Esophagus squamous epithelium (tissue), 5 donors: ENCODE results near the gene REPIN1. TPM values are rescaled to one million over a fixed set of nuclear protein-coding genes. Genes with fewer than 3 reads are reported as not detected.
A peak's percentile ranks its signal among the peaks of the same experiment; 100 is the strongest.

Experiments
- DNase-seq: peaks from one replicate; lab custom pipeline; 2025; lab: John Stamatoyannopoulos, UW
- H3K27ac ChIP-seq, 4 donors: fragments of 200-600 bp; sonication (generic); one replicate each; pipeline ENCODE4 v1.5.1; 2016 to 2019; ENCODE audit warnings: mild to moderate bottlenecking in 1 of 4
- H3K27me3 ChIP-seq, 4 donors: fragments of 200-600 bp; sonication (generic); 1 replicate in 3 of 4; 2 replicates in 1 of 4; pipeline versions ENCODE4 v1.5.1 to v1.6.0; 2017 to 2021; ENCODE audit warnings: antibody characterized with exemption in 1 of 4
- H3K36me3 ChIP-seq, 3 donors: fragments of 200-600 bp; sonication (generic); one replicate each; pipeline ENCODE4 v1.5.1; 2016 to 2019
- H3K4me1 ChIP-seq, 3 donors: fragments of 200-600 bp; sonication (generic); one replicate each; pipeline ENCODE4 v1.5.1; 2017 to 2019
- H3K4me3 ChIP-seq, 4 donors: fragments of 200-600 bp; sonication (generic); 1 replicate in 3 of 4; 2 replicates in 1 of 4; pipeline ENCODE4 v1.5.1; 2016 to 2019; ENCODE audit warnings: mild to moderate bottlenecking in 2 of 4, moderate library complexity in 1 of 4
- H3K9me3 ChIP-seq, 3 donors: fragments of 200-600 bp; sonication (generic); one replicate each; pipeline ENCODE4 v1.5.1; 2016 to 2019
- CTCF ChIP-seq, 6 experiments: fragments of 450-650 bp in 4 of 6; fragments of 200-600 bp in 2 of 6; sonication (generic) in 2 of 6; IDR thresholded peaks; one replicate each; pipeline ENCODE4 v1.5.1; 2016 to 2019; ENCODE audit warnings: antibody characterized with exemption in 6 of 6, mild to moderate bottlenecking in 4 of 6, moderate library complexity in 4 of 6
- POLR2A ChIP-seq, 4 donors: fragments of 450-650 bp; IDR thresholded peaks; one replicate each; pipeline ENCODE4 v1.6.1; 2017; ENCODE audit warnings: antibody characterized with exemption in 4 of 4, mild to moderate bottlenecking in 4 of 4, moderate library complexity in 3 of 4
- WGBS, 2 donors: methylation state at CpG; one replicate each; pipeline ENCODE4 v1.1.5; 2018; 5-methylcytosine and 5-hydroxymethylcytosine counted together
- intact Hi-C: fragments of 100-400 bp; cut with DNase I; formaldehyde crosslinking; loops from one replicate; pipeline ENCODE4 v1.15.0; 2022
- total RNA-seq, 4 donors: library from RNA; depleted of rRNA; stranded (reverse); fragments of >200 nt; gene quantifications; one replicate each; pipeline ENCODE4 v1.1.0, GENCODE V29; 2016
- donor health status: DM: yes; HTN: yes; CAD: no.

REPIN1 gene
- total RNA-seq, 4 donors from 2014 or later: 42.8 to 75.7 (median 63.2) TPM

GRCh38 chr7:150405584-150406311 is 37.1 kb downstream of the REPIN1 start:
- Histone ChIP-seq H3K36me3 (peaks cover 0 to 14% (median 0%) of the 10 kb centered on the region in 3 donors), H3K4me1 (peaks cover 20 to 41% (median 24%) of the 10 kb centered on the region in 3 donors), H3K9me3 (no peaks in the 10 kb centered on the region), H3K4me3 (peak overlapping the region; percentile 47 to 78 (median 74)), H3K27ac (peak overlapping the region; percentile 84 to 94 (median 90)), H3K27me3 (no peaks in the 10 kb centered on the region)
- no peak for DNase-seq
- intact Hi-C loops: no loop called here
- no peak for TF ChIP-seq POLR2A (IDR thresholded peaks at IDR 0.05)
- TF ChIP-seq CTCF (IDR thresholded peaks at IDR 0.05): no peak
- WGBS, 2 donors: 13 to 15% methylated on average over 15 to 18 of the region's 35 CpGs

GRCh38 chr7:150406312-150406566 is 37.6 kb downstream of the REPIN1 start:
- intact Hi-C loops: no loop called here
- H3K4me1 ChIP-seq: peaks cover 23 to 44% (median 24%) of the 10 kb centered on the region in 3 donors
- no peaks in the 10 kb centered on the region for H3K9me3 ChIP-seq
- H3K27me3 ChIP-seq: no peaks in the 10 kb centered on the region
- DNase-seq: no peak
- peak overlapping the region; percentile 84 to 94 (median 90) for H3K27ac ChIP-seq
- TF ChIP-seq POLR2A (IDR thresholded peaks at IDR 0.05) (no peak), CTCF (IDR thresholded peaks at IDR 0.05) (no peak)
- peak overlapping the region in 3 of 4 donors; percentile 72 to 78 (median 76) for H3K4me3 ChIP-seq
- H3K36me3 ChIP-seq: peaks cover 0 to 14% (median 0%) of the 10 kb centered on the region in 3 donors
- WGBS, 2 donors: 0 to 37% methylated on average over 1 to 2 of the region's 2 CpGs

DNA sequence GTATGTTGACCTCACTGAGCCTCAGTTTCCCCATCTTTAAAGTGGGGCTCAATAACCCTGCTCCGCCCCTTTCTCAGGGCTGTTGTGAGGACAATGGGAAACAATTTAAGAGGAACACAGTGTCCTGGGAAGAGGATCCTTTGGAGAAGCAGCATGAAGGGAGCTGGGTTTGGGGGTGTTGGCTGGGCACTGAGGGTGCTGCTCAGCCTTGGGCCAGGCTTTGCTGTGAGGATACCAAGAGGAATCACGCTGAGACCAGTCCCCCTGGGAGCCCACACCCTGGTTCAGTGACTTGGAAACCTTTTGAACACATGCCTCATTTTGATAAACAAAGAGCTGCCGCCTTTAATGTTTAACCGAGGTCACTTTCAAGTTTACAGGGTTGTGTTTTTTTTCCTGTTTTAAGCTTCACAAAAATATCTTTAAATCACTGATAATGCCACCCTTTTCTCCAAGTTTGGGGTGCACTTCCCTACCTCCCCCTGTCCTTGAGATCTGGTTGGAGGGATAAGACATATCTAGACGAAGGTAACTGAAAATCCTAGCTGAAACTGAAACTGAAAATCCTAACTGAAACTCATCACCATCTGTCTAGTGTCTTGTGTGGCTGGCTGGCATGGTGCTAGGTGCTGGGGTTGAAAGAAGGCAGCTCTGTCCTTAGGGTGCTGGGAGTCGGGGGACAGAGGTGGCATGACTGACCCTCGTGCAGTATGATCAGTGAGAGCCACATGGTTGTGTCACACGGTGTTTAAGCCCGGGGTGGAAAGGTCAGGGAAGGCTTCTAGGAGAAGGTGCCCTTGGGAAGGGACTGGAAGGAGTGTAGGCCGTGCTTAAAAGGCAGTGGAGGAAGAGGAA is 38.2 kb downstream of the REPIN1 start:
- no peak for TF ChIP-seq POLR2A (IDR thresholded peaks at IDR 0.05)
- no peak for TF ChIP-seq CTCF (IDR thresholded peaks at IDR 0.05)
- Histone ChIP-seq H3K4me3 (peak overlapping the region in 3 of 4 donors; percentile 72 to 78 (median 76)), H3K27ac (peak overlapping the region; percentile 84 to 94 (median 90)), H3K9me3 (no peaks in the 10 kb centered on the region), H3K36me3 (peaks cover 0 to 14% (median 0%) of the 10 kb centered on the region in 3 donors), H3K4me1 (peaks cover 24 to 49% (median 24%) of the 10 kb centered on the region in 3 donors), H3K27me3 (no peaks in the 10 kb centered on the region)
- no peak for DNase-seq
- 37 to 48% methylated on average over 10 of the region's 10 CpGs for WGBS, 2 donors
- intact Hi-C loops: no loop called here

- peak overlapping the region in 3 of 4 donors; percentile 88 to 94 (median 92) for H3K27ac ChIP-seq
- H3K4me1 ChIP-seq: peaks cover 24 to 49% (median 24%) of the 10 kb centered on the region in 3 donors
- H3K9me3 ChIP-seq: no peaks in the 10 kb centered on the region
- no peak for DNase-seq
- TF ChIP-seq CTCF (IDR thresholded peaks at IDR 0.05): no peak
- TF ChIP-seq POLR2A (IDR thresholded peaks at IDR 0.05): no peak
- intact Hi-C loops: no loop called here
- H3K27me3 ChIP-seq: no peaks in the 10 kb centered on the region
- WGBS, 2 donors: 86 to 97% methylated on average over 12 to 32 of the region's 91 CpGs
- H3K4me3 ChIP-seq: peak overlapping the region in 1 of 4 donors; percentile 72
- H3K36me3 ChIP-seq: peaks cover 0 to 14% (median 0%) of the 10 kb centered on the region in 3 donors
Observed at GRCh38 chr7:150407588-150408392, 39.2 kb downstream of the REPIN1 start.
